Uterus (tissue), 2 donors: ENCODE results near the gene TMCO4.
"Not testable (repeated sequence)": the region's sequence is repeated elsewhere in the genome, so short reads cannot be mapped to it uniquely, and the experiment has no call there.

ENCODE experiments used
- CTCF ChIP-seq, 4 experiments: fragments of 200-600 bp in 2 of 4; fragments of 450-650 bp in 2 of 4; sonication (generic) in 2 of 4; IDR thresholded peaks; one replicate each; pipeline ENCODE4 v1.5.1; 2016 to 2019; ENCODE audit warnings: antibody characterized with exemption in 4 of 4, mild to moderate bottlenecking in 2 of 4, moderate library complexity in 1 of 4
- POLR2A ChIP-seq, 2 donors: fragments of 450-650 bp; IDR thresholded peaks; one replicate each; pipeline ENCODE4 v1.6.1; 2016; ENCODE audit warnings: antibody characterized with exemption in 2 of 2, mild to moderate bottlenecking in 1 of 2, moderate library complexity in 1 of 2

GRCh38 chr1:19816737-19817086, 17.0 kb upstream of the TMCO4 start:
- TF ChIP-seq POLR2A, CTCF (IDR thresholded peaks at IDR 0.05): not testable (repeated sequence)
